Stimulated activated CD8-positive, alpha-beta memory T cell treated with anti-CD3 and anti-CD28 coated beads, Interleukin-7, amount 100 ng/mL, for 48 hours (primary cell): Measurements from ENCODE around the gene FNDC5.
"Not testable (repeated sequence)": the region's sequence is repeated elsewhere in the genome, so short reads cannot be mapped to it uniquely, and the experiment has no call there.

Experiments
- DNase-seq, 2 donors: peaks; one replicate each; pipeline ENCODE4 v3.0.0-alpha.2; 2020; ENCODE audit warnings: low read depth in 1 of 2; ENCODE audit errors: extremely low read depth in 1 of 2

Gene FNDC5

DNA sequence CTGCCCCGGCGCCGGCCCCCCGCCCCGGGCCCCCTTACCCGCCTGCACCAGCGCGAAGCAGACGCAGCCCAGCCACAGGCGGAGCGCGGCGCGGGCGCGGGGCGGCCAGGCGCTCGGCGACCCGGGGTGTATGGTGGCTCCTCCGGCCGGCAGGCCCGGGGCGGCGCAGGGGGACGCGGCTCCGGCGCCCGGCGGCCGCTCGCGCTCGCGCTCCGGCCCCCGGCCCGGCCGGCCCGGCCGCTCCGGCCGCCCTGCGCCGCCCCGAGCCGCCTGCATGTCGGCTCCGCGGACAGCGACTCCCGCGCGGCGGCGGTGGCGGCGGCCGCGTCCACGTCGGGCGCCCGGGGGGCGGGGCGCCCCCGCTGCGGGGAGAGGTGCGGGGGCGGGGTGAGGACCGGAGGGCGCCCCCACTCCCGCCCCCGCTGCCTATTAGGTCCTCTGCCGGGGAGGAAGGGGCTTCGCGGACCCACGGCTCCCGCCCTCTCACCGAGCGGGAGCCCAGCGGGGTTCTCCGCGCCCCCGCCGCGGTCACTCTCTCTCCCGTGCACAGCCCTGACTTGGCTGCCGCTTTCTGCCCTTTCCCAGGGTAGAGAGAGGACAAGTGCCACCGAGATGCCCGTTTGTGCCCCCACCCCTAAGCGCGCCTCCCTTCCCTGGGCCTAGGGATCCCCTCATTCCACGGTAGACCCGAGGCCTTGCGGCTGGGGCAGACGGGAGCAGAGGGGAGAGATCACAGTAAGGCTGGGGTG, at the start of gene FNDC5:
Gene FNDC5 (minus strand): TSS at position 298 of the 749 bp plus-strand sequence.
- no peak for DNase-seq

DNA sequence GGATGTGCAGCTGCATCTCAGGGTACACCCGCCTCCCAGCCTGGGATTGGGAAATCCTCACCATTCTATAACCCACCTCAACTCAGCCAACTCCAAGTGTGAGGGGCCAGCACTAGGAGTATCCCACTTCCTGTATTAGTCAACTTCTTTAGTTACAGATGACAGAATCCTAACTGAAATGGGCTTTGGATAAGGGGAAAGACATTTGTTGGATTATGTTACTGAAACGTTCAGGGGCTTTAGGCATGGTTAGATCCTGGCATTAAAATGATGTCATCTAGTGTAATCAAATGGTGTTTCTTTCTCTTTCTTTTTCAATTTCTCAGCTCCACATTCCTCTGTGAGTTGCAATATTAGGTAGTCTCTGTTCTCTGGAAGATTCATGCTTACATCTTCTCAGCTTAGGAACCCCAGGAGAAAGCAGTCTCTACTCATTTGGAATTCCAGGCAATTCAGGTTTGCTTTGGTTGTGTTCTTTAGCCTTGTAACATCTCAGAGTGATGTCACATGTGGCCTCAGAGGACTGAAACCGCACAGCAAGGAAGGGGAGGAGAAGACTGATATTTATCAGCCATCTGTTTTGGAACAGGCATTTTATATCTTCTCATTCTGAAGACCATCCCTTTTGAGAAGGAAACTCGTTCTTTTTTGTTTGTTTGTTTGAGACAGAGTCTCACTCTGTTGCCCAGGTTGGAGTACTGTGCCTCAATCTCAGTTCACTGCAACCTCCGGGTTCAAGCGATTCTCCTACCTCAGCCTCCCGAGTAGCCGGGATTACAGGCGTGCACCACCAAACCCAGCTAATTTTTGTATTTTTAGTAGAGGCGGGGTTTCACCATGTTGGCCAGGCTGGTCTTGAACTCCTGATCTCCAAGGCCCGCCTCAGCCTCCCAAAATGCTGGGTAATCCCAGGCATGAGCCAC, 49.4 kb upstream of the FNDC5 start:
- no peak for DNase-seq

DNA sequence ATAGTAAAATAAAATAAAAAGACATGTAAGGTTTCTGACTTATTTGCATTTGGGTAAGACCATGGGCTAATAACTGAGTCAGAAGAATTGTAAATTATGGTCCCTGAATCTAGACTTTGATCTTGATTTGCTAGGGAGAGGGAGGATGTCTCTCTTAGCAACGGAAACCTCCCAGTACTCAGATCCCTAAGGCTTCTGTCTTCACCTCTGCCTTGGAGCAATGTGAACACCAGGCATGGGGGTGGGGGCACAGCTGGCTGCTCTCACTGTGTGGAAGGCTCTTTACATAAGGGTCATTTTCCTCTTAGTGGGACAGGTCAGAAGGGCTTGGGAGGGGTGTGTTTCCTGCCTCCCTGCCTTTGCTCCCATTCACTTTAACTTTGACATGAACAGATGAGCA, 47.5 kb upstream of the FNDC5 start:
- no peak for DNase-seq

DNA sequence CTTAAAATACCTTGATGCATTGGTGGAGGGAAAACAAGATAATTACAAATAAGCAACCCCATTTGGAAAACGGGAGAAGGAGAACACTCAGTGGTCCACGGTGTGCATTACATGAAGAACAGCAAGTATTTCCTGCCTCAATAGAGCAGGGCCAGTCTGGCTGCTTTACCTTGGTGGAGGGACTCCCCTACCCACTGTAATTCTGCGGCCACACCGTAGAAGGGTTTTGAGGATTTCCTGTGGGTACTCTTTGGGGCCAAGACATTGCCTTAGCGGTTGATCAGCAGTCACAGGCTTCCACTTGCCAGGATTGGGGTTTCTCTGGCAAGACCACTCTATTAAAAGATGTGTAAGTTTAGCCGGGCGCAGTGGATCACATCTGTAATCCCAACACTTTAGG, 46.8 kb upstream of the FNDC5 start:
- no peak for DNase-seq

DNA sequence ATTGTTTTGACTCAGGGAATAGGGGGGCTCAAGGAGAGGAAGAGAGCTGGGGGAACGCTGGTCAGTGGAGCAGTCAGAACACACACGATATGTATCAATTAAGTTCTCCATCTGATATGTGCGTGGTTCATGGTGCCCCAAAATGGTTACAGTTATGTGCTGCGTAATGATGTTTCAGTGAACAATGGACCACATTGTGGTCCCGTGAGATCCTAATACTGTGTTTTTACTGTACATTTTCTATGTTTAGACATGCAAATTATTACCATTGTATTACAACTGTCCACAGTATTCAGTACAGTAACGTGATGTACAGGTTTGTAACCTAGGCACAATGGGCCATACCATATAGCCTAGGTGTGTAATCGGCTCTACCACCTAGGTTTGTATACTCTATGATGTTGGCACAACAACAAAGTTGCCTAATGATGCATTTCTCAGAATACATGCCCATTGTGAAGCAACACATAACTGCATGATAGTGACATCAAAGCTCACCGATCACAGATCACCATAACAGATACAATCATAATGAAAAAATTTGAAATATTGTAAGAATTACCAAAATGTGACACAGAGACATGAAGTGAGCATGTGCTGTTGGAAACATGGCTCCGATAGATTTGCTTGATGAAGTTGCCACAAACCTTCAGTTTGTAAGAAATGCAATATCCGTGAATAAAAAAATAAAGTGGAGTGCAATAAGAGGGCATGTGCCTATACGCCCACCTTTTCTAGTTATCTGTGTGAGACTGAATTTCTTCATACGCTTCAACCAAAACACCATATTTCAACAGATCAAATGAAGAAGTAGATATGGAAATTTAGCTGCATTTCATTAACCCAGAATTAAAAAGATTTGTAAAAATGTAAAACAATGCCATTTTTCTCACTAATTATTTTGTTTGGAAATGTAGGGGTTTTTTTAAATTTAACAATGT, 45.3 kb upstream of the FNDC5 start:
- DNase-seq = no peak

DNA sequence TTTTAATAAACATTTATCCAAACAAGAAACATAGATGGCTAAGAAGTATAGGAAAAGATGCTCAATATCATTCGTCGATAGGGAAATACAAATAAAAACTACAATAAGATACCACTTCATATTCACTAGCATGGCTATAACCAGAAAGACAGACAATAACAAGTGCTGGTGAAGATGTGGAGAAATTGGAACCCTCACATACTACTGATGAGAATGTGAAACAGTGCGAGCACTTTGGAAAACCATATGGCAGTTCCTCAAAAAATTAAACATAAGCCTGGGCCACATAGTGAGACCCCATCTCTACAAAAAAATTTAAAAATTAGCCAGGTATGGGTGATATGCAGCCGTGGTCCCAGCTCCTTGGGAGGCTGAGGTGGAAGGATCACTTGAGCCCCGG, 39.6 kb upstream of the FNDC5 start:
- no peak for DNase-seq

DNA sequence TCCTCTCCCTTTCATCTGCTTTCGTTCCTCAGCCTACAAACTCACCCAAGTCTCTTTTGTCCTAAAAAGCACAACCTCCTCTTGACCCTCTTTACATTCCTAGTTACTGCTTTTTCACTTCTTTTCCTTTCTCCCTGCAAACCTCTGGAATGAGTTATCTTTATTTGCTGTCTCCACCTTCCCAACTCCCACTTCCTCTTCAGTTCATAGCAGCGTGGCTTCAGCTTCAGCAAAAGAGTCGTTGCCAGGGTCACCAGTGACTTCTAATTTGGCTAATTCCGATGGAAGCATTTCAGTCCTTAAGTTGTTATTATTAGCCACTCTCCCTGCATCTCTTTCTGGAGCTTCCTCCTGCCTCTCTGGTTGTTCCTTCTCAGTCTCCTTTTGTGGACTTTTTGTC, 36.7 kb upstream of the FNDC5 start:
- no peak for DNase-seq

DNA sequence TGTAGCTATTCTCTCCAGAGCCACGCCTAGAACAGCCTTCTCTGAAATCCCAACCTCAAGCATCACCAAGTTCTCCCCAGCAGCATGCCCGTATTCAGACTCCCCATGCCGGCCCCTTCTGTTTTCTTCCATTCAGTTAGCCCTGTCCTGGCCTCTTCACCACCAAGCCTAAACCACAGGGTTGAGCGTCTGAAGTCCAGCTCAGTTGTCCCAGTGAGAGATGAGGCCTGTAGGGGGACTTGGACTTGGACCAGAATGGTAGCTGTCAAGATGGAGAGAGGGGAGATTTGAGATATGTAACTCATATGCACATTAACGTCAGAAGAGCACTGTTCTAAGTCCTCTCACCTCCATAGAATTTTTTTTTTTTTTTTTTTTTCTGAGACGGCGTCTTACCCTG, 35.9 kb upstream of the FNDC5 start:
- no peak for DNase-seq

DNA sequence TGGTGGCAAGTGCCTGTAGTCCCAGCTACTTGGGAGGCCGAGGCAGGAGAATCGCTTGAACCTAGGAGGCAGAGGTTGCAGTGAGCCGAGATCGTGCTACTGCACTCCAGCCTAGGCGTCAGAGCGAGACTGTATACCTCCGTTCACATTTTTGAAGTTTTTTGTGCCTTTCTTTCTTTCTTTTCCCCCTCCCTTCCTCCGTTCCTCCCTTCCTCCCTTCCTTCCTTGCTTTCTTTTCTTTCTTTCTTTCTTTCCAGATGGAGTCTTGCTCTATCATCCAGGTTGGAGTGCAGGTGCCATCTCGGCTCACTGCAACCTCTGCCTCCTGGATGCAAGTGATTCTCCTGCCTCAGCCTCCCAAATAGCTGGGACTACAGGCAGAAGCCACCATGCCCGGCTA, 34.9 kb upstream of the FNDC5 start:
- not testable (repeated sequence) for DNase-seq

DNA sequence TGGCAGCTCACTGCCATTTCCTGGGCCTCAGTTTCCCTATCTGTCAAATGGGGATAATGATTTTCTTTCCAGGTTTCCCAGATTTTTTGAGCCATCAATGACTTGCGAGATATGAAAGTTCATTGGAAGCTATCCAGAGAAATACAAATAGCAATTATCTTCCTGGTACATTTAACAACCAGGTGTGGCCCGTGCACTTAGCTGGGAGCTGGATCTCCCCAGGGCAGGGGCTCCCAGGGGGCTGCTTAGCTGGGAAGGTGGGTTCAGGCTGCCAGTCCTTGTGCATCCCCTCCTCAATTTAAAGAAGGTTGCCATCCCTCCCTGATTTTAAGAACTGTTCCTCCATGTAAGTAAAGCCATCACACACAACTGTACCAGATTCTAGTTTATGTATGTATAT, 34.1 kb upstream of the FNDC5 start:
- no peak for DNase-seq

DNA sequence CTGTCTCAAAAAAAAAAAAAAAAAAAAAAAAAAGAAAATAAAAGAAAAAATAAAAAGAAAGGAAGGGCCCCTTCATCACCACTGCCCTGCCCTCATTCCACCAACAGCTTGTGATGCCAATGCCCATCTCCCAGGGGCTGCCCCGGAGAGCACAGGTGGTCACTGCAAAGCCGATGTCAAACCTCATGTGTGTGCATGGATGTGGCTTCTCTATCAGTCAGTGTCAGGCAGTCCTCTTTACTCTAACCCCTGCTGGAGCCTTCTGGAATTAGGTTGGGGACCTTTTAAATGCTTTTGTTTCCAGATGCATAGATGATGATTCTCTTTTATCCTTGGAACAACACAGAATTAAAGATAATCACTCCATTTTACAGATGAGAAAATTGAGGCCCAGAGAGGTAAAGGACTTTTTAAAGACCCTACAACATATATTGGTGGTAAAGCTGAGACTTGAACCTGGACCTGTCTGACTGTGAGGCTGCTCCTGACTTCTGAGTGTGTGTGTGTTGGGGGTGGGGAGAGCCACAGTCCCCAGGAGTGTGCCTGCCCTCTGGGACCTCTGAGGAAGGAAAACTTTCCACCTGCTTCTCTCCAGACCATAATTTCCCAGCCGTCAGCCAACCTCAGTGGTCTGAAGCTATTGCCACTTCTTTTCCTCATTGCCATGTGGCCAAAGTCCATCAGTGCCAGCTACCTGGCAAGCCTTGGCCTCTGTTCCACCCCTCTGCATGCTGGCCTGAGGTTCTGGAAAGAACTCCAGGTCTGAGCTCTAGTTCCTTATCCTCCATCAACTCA, 33.5 kb upstream of the FNDC5 start:
- no peak for DNase-seq

DNA sequence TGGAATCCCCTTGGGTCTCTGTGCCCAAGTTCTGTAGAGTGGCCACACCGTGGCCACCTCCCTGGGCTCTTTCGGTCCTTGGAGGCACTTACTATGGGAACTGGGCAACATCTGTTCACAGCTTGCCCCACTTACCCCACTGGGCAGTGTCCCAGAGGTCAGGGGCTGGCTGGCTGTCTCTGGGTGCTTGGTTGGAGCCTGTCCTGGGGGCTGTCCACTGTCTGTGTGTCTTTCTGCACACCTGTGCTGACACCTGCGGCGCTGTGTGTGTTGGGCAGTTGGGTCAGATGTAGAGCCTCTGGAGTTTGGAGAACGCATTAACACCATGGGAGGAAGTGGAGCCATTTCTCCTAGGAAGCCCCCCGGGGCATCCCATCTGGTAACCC, 31.8 kb upstream of the FNDC5 start:
- DNase-seq = no peak

DNA sequence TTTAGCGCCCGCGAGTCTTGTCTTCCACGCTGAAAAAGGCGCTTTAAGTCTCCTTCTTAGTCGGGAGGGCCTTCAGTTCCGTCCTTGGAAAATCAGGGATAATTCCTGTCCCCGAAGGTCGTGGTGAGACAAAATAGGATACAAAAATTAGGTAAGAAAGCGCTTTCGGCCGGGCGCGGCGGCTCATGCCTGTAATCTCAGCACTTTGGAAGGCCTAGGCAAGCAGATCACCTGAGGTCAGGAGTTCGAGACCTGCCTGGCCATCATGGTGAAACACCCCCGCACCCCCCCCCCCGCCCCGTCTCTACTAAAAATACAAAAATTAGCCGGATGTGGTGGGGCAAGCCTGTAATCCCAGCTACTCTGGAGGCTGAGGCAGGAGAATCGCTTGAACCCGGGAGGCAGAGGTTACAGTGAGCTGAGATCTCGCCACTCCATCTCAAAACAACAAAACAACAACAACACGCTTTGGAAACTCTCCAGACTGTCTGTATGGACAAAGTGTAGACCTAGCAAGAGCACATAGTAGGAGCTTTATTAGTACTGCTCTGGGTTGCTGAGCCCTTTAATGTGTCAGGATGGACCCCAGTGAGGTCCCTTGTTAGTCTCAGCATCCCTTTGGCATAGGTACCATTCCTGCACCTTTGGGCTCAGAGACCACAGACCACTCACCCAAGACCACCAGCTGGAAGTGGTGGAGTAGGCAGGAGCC, 31.3 kb upstream of the FNDC5 start:
- no peak for DNase-seq

DNA sequence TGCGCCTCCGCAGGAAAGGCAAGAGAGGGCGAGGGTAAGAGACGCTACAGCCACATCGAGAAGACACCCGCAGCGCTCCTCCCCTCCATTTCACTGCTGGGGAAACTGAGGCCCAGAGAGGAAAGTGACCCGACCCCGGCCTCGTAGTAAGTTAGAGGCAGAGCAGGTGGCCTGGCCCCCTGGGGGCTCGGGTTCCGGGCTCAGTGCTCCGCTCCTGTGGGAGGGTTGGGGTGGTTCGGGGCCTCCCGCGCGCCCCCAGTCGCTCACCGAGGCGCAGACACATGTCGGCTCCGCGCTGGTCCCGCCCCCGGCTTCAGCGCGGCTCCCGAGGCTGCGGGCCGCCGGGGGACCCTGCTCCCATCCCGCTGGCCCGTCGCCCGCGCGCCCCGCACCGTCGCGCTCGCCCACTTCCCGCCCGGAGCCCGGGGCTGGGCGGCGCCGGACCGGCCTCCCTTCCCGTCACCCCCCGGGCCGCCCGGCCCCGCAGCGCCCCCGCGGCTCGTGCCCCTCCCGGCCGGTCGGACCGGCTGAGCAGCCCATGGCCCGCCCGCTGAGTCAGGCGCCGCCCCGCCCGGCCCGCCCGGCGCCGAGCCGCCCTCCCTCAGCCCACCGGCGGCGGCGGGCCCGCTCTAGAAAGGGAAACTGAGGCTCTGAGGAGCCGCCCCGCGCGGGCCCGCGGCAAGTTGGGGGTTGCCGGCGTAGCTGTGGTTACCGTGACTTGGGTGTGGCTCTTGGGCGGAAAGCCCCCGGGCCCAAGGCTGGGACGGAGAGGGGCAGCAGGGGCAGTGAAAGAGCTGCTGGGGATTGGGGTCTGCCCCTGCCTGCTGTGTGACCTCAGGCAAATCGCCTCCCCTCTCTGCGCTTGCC, 30.5 kb upstream of the FNDC5 start, which contains the start of gene TMEM54:
Gene TMEM54 (minus strand): TSS at position 434 of the 867 bp plus-strand sequence. CDS start 151 bp downstream, at position 283.
- no peak for DNase-seq

DNA sequence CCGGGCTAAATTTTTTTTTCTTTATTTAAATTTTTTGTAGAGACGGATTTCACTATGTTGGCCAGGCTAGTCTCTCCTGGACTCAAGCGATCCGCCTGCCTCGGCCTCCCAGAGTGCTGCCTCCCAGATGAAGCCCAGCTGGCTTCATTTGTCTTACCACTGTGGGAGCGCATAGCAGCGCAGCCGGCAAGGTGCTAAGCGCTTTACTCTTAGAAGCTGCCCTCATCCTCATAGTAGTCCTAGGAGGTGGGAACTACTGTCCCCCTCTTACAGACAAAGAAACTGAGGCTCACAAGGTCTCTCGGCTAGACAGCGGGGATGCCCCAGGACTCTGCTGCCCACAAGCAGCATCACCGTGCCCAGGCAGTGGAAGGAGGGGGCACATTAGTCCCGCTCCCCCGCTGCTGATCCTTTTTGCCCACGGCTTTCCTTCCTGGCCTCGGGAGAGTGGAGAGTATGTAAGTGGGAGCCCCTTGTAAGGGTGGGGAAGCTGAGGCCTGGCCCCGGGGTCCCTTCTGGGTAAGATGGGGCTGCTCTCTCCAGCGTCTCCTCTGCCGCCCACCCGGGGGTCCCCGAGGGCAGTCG, 29.8 kb upstream of the FNDC5 start:
- no peak for DNase-seq

DNA sequence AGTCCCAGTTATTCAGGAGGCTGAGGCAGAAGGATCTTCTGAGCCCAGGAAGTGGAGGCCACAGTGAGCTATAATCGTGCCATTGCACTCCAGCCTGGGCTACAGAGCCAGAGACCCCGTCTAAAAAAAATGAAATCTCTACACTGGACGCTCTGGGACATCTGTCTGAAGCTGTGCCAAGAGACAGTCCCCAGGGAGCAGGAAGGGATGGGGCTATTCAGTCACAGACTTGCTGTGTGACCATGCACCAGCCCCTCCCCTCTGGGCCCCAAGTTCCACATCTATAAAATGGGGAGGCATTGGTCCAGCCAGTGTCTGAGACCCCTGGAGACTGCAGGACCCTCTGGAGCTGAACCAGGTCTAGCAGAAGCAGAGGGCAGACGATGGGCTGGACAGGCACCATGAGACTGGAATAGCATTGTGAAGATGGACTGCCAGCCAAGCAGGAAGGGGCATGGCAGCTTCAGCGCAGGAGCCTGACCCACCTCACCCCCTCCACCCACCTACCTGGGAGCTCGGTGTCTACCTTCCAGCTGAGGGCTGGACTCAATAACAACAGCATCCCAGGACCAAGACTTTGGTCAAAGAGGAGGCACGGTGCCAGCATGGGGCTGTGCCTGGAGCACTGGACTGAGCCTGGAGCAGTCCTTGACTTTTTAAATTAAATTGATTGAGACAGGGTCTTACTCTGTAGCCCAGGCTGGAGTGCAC, 29.0 kb upstream of the FNDC5 start:
- DNase-seq = no peak

DNA sequence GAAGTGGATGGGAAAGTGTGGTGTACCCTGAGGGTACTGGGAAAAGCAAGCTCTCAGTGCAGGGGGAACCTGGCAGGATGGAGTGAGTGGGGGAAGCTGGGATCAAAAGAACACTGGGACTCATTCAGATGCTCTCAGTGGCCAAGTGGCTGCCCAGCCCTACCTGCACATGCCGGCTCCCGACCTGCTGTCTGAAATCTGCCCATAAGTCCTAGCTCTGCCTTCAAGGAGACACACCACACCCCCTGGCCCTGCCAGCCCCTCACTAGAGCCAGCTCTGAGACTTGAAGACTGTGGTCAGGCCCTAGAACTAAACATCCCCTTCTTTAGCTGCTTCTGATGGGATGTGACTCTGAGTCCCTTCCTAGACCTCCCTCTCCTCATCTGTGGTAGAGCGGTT, 28.2 kb upstream of the FNDC5 start:
- no peak for DNase-seq

DNA sequence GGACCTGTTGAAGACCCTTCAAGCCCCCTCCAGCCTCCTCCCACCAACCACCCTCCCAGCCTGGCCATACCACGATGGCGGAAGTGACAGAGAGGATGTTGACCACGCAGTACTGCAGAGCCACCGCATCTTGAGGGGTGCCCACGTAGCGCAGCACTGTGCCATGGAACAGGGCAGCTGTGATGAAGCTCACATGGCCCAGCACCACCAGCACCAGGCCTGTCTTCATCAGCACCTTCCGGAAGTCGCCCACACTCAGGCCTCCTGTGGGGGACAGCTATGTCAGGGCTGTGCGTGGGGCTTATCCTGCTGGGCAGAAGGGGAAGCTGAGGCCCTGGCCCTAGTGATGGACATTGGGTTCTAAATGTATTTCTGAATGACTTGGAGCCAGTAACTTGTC, 27.3 kb upstream of the FNDC5 start:
- no peak for DNase-seq
